Measurements from ENCODE around the gene PKP4. TPM values are rescaled to one million over a fixed set of nuclear protein-coding genes. Genes with fewer than 3 reads are reported as not detected.
"Not testable (repeated sequence)": the region's sequence is repeated elsewhere in the genome, so short reads cannot be mapped to it uniquely, and the experiment has no call there.

PKP4 gene
- polyA plus RNA-seq, 5 donors, result 81.1 to 135 (median 110) TPM

DNA sequence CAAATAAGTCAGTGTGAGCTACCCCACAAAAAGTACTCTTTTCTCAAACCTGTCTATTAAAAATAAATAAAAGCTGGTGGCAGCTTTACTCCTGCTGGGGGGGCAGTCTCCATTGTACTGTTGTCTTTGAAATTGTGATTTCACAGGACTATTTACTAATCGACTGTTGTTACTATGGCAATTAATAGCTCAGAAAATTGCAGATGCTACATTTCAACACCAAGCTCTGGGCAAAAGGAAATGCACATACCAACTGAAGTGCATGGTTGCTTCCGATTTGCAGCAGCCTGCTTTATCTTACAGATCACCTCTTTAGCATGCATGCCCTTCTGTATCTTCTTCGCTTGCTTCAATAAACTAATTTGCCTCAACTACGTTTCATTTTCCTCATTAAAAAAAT lies 220.8 kb downstream of the PKP4 start:
- peak; percentile 43 to 72 for DNase-seq

DNA sequence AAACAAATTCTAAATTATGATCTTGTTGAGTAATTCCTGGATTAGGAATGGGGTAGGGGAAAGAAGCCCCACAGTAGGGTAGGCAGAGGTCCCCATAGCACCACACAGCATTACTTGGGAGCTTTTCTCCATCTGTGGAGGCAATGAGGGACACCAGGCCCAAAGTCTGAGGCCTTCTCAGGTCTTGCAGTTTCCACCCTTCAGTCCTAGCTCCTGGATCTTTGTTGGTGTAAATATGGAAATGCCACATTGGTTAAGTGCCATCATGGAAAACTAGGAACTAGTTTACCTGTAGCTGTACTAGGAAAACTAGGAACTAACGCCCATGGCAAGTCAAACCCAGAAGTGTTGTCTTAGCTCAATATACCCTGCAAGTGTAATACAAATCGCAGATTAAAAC lies 225.1 kb downstream of the PKP4 start:
- no peak for DNase-seq

DNA sequence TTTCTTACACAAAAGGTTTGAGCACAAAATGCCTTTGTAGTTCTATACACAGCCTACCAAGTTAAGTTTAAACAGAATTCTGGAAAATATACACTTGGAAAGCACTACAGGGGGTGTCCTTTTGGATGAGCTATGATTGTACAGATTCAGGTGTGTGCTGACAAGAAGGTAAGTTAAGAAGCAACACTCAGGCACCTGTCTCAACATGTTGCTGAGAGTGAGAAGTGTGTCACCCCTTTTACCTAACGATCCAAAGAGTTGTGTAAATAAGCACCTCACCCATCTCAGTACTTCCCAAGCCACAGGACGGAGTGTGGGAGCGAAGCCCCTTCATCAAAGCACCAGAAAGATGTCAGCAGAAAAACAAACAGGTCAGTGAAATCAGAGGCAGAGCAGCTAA lies 228.9 kb downstream of the PKP4 start:
- no peak for DNase-seq

DNA sequence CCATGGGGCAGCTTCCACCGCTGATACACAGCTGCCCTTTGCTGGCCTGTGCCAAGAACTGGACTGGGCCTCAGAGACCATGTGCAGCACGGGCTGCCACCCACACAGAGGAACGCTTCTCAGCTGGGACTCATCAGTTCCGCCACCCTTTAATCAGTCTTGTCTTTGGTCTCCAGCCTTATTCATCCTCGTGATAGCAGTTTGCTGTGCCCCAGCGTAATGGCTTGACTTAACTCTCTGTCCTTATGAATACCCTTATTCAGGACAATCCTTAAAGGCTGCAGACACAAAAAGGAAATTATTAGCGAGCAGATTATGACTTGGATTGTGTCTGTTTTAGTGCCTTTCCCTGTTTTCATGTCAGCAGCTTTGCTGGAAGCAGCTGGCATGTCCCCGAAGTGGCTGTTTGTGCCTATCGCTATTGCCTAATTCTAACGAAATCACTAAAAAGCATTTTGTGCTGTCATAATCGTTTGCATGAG lies 229.5 kb downstream of the PKP4 start:
- DNase-seq, result peak; percentile 57 to 72

DNA sequence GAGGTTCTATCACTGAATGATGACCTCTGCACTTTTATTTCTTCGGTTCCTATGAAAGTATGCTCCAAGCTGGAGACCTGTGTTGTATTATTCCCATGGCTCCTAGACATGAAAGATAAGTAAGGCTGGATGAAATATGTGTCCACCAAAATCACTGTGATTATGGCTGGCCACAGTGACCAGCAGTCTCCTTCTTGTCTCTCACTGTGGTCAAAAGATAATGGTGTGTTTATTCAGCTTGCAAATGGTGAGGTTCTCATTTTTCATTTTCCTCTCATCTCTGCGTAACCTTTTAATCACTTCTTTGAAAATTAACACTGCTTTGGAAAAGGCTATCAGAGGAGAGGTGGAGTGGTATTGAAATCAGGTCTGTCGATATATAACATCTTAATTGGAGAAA lies 230.6 kb downstream of the PKP4 start:
- DNase-seq, result no peak

DNA sequence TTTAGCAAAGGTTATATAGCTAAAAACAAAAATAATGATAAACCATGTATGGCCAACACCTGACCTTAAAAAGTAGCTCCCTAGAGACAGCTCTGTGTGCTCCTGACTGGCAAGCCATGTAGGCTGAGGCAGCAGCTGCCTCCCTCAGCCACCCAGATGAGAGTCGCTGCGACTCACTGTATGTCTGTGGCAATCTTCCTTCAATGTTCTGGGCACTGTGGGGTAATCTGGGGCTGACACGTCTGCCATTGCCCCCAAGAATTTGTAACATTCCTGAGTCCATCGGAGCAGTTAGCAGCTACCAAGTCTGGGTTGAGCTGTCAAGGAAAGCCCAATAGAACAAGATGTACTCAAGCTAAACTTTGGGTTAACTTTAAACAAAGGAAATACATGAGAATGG lies 232.0 kb downstream of the PKP4 start:
- DNase-seq, result no peak

DNA sequence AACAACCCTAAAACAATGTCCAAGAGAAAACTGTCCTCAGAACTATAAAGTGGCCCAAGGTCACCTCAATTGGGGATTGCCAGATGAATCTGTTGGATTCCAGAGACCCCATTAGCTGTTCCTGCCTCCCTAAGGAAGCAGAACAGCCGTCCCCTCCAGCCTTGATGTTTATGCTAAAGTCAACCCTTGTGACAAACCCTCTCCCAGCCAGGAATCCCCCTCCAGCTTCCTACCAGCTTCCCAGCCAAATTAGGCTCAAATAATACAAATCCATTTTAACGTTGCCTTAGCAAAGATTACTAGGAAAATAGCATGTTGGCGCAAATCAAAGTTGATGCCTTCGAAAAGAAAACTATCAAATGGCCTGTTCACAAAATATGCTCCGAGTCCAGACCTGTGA lies 232.6 kb downstream of the PKP4 start:
- DNase-seq, result no peak

DNA sequence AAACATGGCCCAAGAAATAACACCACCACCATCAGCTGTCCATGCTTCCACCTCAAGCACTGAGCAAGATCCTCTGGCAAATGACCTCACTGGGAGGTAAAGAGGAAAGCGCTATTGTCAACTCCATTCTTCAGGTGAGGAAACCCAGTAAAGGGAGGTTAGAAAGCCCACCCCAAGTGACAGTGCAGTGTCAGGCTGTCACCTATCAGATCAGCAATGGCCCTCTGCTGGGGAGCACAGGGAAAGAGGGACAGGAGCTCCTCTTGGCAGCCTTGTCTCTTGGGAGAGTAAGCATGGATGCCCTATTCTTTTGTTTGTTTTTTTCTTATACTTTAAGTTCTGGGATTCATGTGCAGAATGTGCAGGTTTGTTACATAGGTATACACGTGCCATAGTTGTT lies 234.1 kb downstream of the PKP4 start:
- no peak for DNase-seq

DNA sequence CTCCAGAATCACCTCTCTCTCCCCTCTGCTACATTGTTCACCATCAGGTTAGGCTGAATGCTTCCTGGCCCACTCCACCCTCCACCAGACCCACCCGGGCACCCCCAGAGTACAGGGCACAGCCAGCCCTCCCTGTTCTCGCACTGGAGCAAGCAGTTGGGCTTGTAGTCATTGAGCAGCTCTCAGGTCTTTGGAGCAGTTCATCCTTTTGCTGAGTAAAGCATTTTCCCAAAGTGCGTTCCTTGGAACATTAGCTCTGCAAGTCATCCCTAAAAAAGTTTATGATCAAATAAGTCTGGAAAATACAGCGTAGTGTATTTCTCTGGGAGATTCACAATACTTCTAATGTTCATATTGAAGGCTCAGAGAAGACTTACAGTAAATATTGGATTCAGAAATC lies 234.9 kb downstream of the PKP4 start:
- DNase-seq, result no peak

DNA sequence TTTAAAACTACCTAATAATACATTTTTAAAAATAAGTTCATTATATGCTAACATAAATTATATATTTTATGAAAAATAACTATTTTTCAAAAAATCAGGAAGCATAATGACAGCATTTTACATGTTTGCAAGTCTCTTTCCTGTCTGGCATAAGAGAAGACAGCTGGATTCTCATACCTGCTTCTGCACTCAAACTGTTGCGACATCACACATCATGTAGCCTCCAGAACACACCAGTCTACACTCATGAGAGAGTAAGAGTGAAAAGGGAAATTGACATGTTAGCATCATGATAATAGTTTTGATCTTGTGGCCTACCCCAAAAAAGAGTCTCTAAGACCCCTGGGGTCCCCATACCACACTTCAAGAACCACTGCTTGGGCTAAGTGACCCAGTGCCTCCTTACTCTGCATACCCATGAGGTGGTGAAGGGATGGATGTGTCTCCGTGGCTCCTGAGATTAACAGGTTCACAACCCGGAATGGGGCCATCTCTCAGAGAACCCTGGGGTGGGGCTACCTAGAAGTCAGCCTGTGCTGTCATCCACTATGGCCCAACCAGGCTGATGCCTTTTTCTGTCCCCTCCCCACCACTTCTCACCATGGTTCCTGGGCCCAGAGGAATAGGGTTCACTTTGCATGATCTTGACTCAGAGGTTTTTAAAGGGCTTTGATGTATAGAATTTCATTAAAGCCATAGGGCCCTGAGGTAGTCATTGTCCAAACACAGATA lies 235.8 kb downstream of the PKP4 start:
- no peak for DNase-seq

DNA sequence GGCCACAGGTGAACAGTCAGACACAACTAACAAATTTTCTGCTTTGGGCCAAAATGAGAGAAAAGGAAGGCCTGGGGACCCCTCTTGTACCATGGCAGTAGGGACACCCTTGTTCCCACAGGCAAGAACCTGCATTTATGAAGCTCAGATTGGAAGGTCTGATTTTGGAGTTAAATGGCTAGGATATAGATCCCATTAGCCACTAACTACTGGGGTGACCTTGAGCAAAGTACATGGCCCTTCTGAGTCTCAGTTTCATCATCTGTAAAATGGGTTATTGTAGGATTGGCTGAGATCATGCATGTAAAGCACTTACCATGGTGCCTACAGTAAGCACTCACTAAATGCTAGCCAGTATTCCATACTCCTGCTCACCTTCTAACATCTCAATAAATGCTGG lies 236.7 kb downstream of the PKP4 start:
- DNase-seq, result no peak

DNA sequence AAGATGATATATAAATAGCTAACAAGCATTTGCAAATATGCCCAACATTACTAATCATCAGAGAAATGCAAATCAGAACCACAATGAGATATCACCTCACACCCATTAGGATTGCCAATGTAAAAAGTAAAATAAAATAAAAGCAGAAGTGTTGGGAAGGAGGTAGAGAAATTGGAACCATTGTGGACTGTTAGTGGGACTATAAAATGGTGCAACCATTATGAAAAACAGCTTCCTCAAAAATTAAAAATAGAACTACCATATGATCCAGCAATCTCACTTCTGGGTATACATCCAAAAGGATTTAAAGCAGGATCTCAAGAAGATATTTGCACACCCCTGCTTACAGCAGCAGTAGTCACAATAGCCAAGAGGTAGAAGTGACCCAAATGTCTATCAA lies 238.6 kb downstream of the PKP4 start:
- DNase-seq, result no peak

DNA sequence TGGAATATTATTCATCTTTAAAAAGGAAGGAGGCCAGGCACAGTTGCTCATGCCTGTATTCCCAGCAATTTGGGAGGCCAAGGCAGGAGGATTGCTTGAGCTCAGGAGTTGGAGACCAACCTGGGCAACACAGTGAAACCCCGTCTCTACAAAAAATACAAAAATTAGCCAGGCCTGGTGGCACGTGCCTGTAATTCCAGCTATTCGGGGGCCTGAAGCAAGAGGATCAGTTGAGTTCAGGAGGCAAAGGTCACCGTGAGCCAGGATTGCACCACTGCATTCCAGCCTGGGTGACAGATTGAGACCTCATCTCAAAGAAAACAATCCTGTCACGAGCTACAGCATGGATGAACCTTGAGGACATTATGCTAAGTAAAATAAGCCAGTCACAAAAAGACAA lies 239.0 kb downstream of the PKP4 start:
- not testable (repeated sequence) for DNase-seq

DNA sequence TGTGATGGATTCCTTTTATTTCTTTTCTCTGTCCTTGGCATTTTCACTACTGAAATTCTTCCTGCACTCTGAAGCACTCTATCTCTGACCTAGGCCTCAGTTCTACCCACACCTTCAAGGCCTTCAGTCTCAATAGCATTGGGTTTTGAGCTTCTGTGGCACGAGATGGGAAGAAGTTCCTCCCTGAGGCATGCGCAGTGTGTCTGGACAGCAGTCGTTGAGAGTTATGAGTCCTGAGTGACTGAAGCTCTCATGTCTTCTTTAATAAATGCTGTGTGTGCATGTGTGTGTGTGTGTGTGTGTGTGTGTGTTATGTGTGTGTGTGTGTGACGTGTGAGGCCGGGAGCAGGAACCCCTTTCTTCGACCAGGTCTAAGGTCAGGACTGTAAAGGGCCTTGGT lies 242.6 kb downstream of the PKP4 start:
- DNase-seq, result no peak

DNA sequence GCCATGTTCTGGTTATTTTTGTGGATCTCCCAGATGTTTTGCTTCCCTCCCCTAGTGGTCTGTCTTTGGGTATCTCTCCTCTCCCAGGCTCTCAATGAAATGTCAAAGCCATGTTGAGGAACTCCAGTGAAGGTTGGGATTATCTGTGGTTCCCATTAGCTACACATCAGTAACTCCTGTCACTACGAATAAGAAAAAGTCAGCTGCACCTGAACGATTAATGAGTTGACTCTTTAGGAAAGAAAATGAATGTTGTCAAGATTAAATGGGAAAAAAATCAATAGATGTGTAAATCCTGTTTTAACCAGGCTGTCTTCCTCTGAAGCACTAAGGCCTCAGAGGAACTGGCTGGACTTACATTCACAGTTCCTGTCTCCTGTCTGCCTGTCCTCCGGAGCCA lies 244.3 kb downstream of the PKP4 start:
- DNase-seq, result no peak

DNA sequence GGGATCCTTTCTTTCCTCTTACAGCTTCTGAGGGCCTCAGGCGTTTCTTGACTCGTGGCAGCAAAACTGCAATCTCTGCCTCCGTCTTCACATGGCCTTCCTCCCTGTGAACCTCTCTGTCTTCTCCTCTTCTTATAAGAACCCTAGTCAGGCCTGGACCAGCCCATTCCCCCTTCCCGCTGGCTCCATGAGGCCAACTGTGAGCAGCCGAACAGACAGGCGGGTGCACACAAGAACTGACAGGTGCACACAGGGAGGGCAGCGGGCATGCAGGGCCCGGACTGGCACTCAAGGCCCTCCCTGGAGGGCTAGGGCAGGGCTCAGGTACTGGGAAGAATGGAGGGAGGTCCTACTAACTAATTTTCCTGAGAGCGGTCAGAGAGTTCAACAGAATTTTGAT lies 246.0 kb downstream of the PKP4 start:
- DNase-seq, result no peak

DNA sequence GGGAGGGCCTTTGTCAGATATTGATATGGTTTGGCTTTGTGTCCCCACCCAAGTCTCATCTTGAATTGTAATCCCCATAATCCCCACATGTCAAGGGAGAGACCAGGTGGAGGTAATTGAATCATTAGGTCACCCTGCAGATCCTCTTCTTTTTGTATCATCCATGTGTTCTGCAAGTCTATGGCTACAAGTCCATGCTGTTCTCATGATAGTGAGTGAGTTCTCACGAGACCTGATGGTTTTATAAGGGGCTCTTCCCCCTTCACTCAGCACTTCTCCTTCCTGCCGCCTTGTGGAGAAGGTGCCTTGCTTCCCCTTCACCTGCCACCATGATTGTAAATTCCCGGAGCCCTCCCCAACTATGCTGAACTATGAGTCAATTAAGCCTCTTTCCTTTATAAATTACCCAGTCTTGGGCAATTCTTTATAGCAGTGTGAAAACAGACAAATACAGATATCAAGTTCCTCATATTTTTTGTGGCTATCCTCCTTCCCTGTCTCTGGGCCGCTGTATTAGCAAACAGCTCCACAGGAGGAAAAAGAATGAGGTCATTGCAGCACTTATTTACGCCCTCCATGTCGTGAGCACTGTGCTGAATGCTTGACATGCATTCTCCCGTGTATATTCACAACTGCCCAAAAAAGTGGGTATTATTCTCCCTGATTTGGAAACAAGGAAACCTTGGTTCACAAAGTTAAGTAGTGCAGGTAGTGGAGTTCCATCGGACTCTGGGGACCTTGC lies 248.1 kb downstream of the PKP4 start:
- DNase-seq, result not testable (repeated sequence)

DNA sequence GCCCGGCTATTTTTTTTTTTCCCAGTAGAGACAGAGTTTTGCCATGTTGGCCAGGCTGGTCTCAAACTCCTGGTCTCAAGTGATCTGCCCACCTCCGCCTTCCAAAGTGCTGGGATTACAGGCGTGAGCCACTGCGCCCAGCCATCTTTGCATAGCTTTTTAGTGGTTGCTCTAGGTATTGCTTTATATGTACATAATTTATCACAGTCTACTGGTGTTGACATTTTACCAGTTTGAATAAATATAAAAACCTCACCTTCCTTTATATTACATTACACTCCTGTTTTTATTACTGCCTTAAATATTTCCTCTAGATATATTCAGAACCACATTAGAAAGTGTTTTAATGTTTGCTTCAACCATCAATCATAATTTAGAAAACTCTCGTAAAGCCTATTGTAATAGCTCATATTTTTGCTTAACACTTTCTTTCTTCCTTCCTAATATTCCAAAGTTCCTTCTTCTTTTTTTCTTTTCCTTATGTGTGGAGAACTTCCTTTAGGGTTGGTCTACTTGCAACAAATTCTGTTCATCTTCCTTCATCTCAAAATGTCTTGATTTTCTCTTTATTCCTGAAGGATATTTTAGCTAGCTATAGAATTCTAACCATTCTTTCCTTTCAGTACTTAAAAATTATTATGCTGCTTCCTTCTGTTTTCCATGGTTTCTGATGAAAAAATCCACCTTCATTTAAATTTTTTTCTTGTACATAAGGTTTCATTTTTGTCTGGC lies 256.2 kb downstream of the PKP4 start:
- no peak for DNase-seq

DNA sequence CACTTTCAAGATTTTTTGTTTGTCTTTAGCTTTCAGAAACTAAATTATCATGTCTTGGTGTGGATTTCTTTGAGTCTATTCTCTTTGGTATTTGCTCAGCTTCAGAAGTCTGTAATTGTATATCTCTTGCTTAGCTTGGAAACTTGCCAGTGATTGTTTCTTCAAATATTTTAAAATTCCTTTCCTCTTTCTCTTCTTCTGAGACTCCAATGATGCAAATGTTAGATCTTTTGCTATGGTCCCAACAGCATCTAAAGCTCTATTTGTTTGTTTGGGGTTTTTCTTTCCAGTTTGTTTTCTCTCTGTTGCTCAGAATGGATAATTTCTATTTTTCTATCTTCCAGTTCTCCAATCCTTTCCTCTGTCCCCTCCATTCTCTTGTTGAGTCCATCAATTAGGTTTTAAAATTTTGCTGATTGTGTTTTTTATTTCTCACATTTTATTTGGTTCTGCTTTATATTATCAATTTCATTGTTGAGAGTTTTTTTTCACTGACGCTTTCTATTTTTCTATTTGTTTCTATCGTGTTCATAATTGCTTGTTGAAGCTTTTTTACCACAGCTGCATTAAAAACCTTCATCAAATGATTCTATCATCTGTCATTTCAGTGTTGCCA lies 256.9 kb downstream of the PKP4 start:
- no peak for DNase-seq

DNA sequence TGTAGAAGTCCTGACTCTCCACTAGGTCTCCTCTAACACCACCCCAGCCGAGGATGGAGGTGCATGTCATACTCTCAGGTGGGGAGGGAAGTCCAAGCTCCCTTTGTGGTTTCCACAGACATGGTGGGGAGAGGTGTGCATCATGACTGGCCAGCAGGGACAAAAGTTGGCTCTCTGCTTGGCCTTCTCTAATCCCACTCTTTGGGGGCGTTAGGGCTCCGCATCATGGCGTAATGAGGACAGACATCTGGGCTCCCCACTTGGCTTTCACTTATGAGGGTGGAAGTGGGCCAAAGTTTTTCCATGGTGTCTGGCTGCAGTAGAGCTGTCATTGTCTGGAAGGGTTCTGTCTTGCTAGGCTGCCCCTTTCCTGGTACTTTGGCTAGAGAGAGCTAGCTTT lies 257.7 kb downstream of the PKP4 start:
- no peak for DNase-seq

DNA sequence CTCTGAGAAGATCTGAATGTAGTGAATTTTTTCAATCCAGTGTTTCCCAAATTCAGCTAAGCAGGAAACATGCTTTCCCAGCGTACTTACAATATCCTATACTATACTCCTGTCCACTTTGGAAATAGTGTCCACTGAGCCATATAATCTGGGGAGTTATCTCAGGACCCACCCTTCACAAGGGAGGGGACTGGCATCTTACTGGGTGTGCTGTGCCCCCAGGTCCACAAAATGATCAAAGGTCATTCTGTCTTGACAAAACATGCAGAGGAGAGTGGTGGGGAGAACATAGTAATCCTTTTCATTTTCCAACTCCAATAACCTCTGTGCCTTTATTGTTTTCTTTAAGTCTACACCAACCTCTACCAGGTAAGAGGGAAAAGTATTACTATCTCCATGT lies 258.6 kb downstream of the PKP4 start:
- DNase-seq, result no peak

DNA sequence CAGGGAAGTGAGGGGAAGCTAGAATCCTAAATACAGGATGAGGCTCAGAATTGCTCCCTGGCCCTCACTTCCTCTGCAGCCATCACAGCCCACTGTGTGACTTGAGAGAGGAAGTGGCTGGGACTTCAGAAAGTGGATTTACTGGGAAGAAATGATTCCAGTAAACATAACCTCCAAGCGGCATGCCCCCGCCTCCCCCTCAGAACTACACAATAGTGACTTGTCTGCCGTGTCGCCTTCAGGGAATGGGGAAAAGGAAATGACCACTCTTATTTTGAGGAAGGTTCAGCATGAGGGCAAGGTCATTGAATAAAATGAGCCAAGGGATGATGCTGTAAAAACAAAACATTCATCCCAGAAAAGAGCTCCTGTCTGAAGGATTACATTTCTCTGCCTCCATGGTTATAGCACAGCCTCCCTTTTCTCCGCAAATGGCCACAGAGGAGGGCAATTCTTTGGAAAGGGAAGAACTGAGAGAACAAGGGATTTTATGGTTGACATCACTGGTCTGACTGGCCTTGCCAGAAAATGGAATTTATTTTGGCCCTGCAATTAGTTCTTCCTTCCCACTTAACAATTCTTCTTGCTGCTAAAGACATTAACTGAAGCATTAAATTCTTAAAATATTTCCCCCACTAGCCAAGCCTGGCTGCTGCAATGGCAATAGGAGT lies 259.5 kb downstream of the PKP4 start:
- no peak for DNase-seq

Measured in right lung (tissue), 5 donors.